SK-N-SH (cell line): ENCODE measurements around the gene CNFN. TPM values are rescaled to one million over a fixed set of nuclear protein-coding genes. Genes with fewer than 3 reads are reported as not detected.

Experiments
- CTCF ChIA-PET: fragments of 300-600, 350-600 bp; formaldehyde crosslinking; extraction: SDS; loops from one replicate; lab custom pipeline; 2021; lab: Yijun Ruan, JAX
- POLR2A ChIA-PET: fragments of 350-600 bp; sonication (Branson Sonifier 250); formaldehyde crosslinking; extraction: SDS; loops from one replicate; lab custom pipeline; 2020; ENCODE audit warnings: antibody characterized with exemption, inconsistent platforms; lab: Yijun Ruan, JAX
- DNase-seq: peaks from one replicate; pipeline ENCODE4 v3.0.0; 2012
- H2AFZ ChIP-seq: fragments of 200-600 bp; sonication (generic); 2 replicates; pipeline ENCODE4 v1.8.1; 2016; ENCODE audit warnings: antibody characterized with exemption, mild to moderate bottlenecking, low read depth
- H3F3A ChIP-seq: fragments of 200-600 bp; sonication (generic); replicated peaks from 2 replicates; pipeline ENCODE3; 2016; ENCODE audit warnings: antibody characterized with exemption, mild to moderate bottlenecking; ENCODE audit not compliant: insufficient read depth
- H3K27ac ChIP-seq, 2 experiments: fragments of 200-500 bp in 1 of 2; fragments of 200-600 bp in 1 of 2; sonication (Bioruptor generic) in 1 of 2; sonication (generic), shearing (Covaris generic) in 1 of 2; 2 replicates each; pipeline versions ENCODE4 v1.5.1 to v1.6.1; 2014 to 2016; ENCODE audit warnings: low read depth in 2 of 2, inconsistent platforms in 1 of 2, low read length in 1 of 2, mild to moderate bottlenecking in 1 of 2, mixed read lengths in 1 of 2
- H3K27me3 ChIP-seq: fragments of 200-600 bp; sonication (generic), shearing (Covaris generic); 2 replicates; pipeline ENCODE4 v1.6.1; 2016; ENCODE audit warnings: mixed run types; ENCODE audit not compliant: insufficient read depth
- H3K36me3 ChIP-seq, 2 experiments: fragments of 200-500 bp in 1 of 2; fragments of 200-600 bp in 1 of 2; sonication (Bioruptor generic) in 1 of 2; sonication (generic) in 1 of 2; replicated peaks in 1 of 2; 2 replicates each; pipeline versions ENCODE3 to v1.5.1; 2014 to 2016; ENCODE audit warnings: low read length in 1 of 2, mild to moderate bottlenecking in 1 of 2; ENCODE audit not compliant: insufficient read depth in 2 of 2, control insufficient read depth in 1 of 2
- H3K4me1 ChIP-seq, 2 experiments: fragments of 200-500 bp in 1 of 2; fragments of 200-600 bp in 1 of 2; sonication (Bioruptor generic) in 1 of 2; sonication (generic), shearing (Covaris generic) in 1 of 2; 2 replicates each; pipeline versions ENCODE4 v1.5.1 to v1.6.1; 2014 to 2016; ENCODE audit warnings: low read depth in 1 of 2, low read length in 1 of 2, mixed run types in 1 of 2; ENCODE audit not compliant: insufficient read depth in 2 of 2, control insufficient read depth in 1 of 2
- H3K4me2 ChIP-seq: fragments of 200-600 bp; sonication (generic), shearing (Covaris generic); 2 replicates; pipeline ENCODE4 v1.6.1; 2017; ENCODE audit warnings: mixed run types
- H3K4me3 ChIP-seq, 2 experiments: fragments of 200-500 bp in 1 of 2; fragments of 200-600 bp in 1 of 2; sonication (Bioruptor generic) in 1 of 2; sonication (generic), shearing (Covaris generic) in 1 of 2; 2 replicates each; pipeline versions ENCODE4 v1.5.1 to v1.8.1; 2014 to 2016; ENCODE audit warnings: low read depth in 2 of 2, inconsistent platforms in 1 of 2, low read length in 1 of 2, mild to moderate bottlenecking in 1 of 2, mixed read lengths in 1 of 2, moderate library complexity in 1 of 2
- H3K79me2 ChIP-seq: fragments of 200-600 bp; sonication (generic); 2 replicates; pipeline ENCODE4 v1.8.1; 2017; ENCODE audit warnings: mild to moderate bottlenecking; ENCODE audit not compliant: insufficient read depth
- H3K9ac ChIP-seq: fragments of 200-600 bp; sonication (generic); 2 replicates; pipeline ENCODE4 v1.6.1; 2017; ENCODE audit warnings: mixed run types
- H3K9me2 ChIP-seq: fragments of 200-600 bp; sonication (generic); 2 replicates; pipeline ENCODE4 v1.6.1; 2017; ENCODE audit warnings: mixed run types
- H3K9me3 ChIP-seq: fragments of 200-600 bp; sonication (generic); 2 replicates; pipeline ENCODE4 v1.6.1; 2017; ENCODE audit warnings: mixed run types, mild to moderate bottlenecking, moderate library complexity
- H4K20me1 ChIP-seq: fragments of 200-600 bp; sonication (generic); 2 replicates; pipeline ENCODE4 v1.6.1; 2017; ENCODE audit warnings: mild to moderate bottlenecking, mixed run types; ENCODE audit not compliant: insufficient read depth
- CHD2 ChIP-seq: fragments of 150-350 bp; IDR thresholded peaks from 2 replicates; pipeline ENCODE4 v1.6.1; 2018; ENCODE audit warnings: low read length; ENCODE audit not compliant: partially characterized antibody
- CTCF ChIP-seq: fragments of 200-600 bp; sonication (generic); IDR thresholded peaks from 2 replicates; pipeline ENCODE4 v1.6.1; 2017; ENCODE audit warnings: antibody characterized with exemption, mild to moderate bottlenecking, moderate library complexity
- EP300 ChIP-seq, 2 experiments: IDR thresholded peaks; 2 replicates each; pipeline versions ENCODE4 v1.4.0 to v1.6.1; 2012; ENCODE audit warnings: borderline replicate concordance in 1 of 2, low read depth in 1 of 2, low read length in 1 of 2
- FOXM1 ChIP-seq: IDR thresholded peaks from 2 replicates; pipeline ENCODE4 v1.4.0; 2012; ENCODE audit warnings: low read depth, mild to moderate bottlenecking
- GABPA ChIP-seq: IDR thresholded peaks from 2 replicates; pipeline ENCODE4 v1.4.0; 2012; ENCODE audit warnings: low read depth, mild to moderate bottlenecking
- JUND ChIP-seq: IDR thresholded peaks from 2 replicates; pipeline ENCODE4 v1.4.0; 2012
- MEF2A ChIP-seq: IDR thresholded peaks from 2 replicates; pipeline ENCODE4 v1.4.0; 2012; ENCODE audit warnings: low read depth, borderline replicate concordance
- MXI1 ChIP-seq: IDR thresholded peaks from 2 replicates; pipeline ENCODE4 v1.6.1; 2012; ENCODE audit warnings: mild to moderate bottlenecking, low read depth, low read length, improper control_type of control experiment
- NFIC ChIP-seq: IDR thresholded peaks from 2 replicates; pipeline ENCODE4 v1.4.0; 2012; ENCODE audit warnings: borderline replicate concordance
- POLR2AphosphoS5 ChIP-seq: IDR thresholded peaks from 2 replicates; pipeline ENCODE4 v1.6.1; 2012; ENCODE audit warnings: low read depth, low read length
- RCOR1 ChIP-seq: fragments of 150-350 bp; IDR thresholded peaks from 2 replicates; pipeline ENCODE4 v1.6.1; 2017; ENCODE audit warnings: antibody characterized with exemption, low read length
- RFX5 ChIP-seq: IDR thresholded peaks from 2 replicates; pipeline ENCODE4 v1.6.1; 2012; ENCODE audit warnings: mild to moderate bottlenecking, improper control_type of control experiment, low read length
- RXRA ChIP-seq: IDR thresholded peaks from 2 replicates; pipeline ENCODE4 v1.4.0; 2012; ENCODE audit warnings: low read depth, mild to moderate bottlenecking, borderline replicate concordance
- SIN3A ChIP-seq: IDR thresholded peaks from 2 replicates; pipeline ENCODE4 v1.6.1; 2012; ENCODE audit warnings: low read depth, mild to moderate bottlenecking, low read length, moderate library complexity, borderline replicate concordance
- TAF1 ChIP-seq: IDR thresholded peaks from 2 replicates; pipeline ENCODE4 v1.6.1; 2012; ENCODE audit warnings: low read depth, mild to moderate bottlenecking, low read length, moderate library complexity, borderline replicate concordance
- YY1 ChIP-seq: IDR thresholded peaks from 2 replicates; pipeline ENCODE4 v1.4.0; 2012; ENCODE audit warnings: low read depth, mild to moderate bottlenecking
- ZBTB33 ChIP-seq: IDR thresholded peaks from 2 replicates; pipeline ENCODE4 v1.4.0; 2012; ENCODE audit warnings: low read depth, borderline replicate concordance
- WGBS: methylation state at CpG from one replicate; pipeline ENCODE4 v1.1.6; 2017; ENCODE audit warnings: low lambda C conversion rate; 5-methylcytosine and 5-hydroxymethylcytosine counted together
- polyA plus RNA-seq, 3 experiments: library from polyadenylated mRNA; depleted of rRNA; stranded (reverse); fragments of >200 nt; gene quantifications; 2 replicates each; pipeline ENCODE4 v1.2.3, GENCODE V29; 2012
- TF ChIP-seq, protein P1 (sequence below): IDR thresholded peaks from 2 replicates; pipeline ENCODE4; 2012
- TF ChIP-seq, protein P2 (sequence below): IDR thresholded peaks from 2 replicates; pipeline ENCODE4 v1.4.0; 2012; ENCODE audit warnings: low read depth

CNFN gene
- polyA plus RNA-seq, 1 of the 3 experiments (the other 2 are of a cell fraction), result 4.5 TPM

GRCh38 chr19:42423462-42424344 lies 33.6 kb upstream of the CNFN start:
- Histone ChIP-seq H3K4me3 (peak overlapping the region; percentile 69 to 86), H2AFZ (peak overlapping the region; percentile 80), H3F3A (no peaks in the 10 kb centered on the region), H3K9ac (peak overlapping the region; percentile 61), H3K79me2 (no peaks in the 10 kb centered on the region), H3K27ac (peak overlapping the region; percentile 27 to 34; a peak in 1 of 4 replicates), H4K20me1 (no peaks in the 10 kb centered on the region), H3K4me2 (peak overlapping the region; percentile 94), H3K36me3 (no peaks in the 10 kb centered on the region), H3K4me1 (peaks cover 0 to 21% of the 10 kb centered on the region in 2 experiments; a peak in 1 of 4 replicates), H3K27me3 (no peaks in the 10 kb centered on the region), H3K9me2 (no peaks in the 10 kb centered on the region), H3K9me3 (no peaks in the 10 kb centered on the region)
- DNase-seq, result peak; percentile 98
- CTCF ChIA-PET, result interaction anchor here (0.6 to 2.3 kb wide), 8 partner anchors 9 to 27 kb away, joined by 3 to 14 read pairs (median 4); no protein-coding TSS in a partner anchor
- TF ChIP-seq CHD2 (peak; percentile 14), ZBTB33 (no peak), GABPA (0 out of 2 replicates have a peak, but pooled peaks have one; percentile 8), RFX5 (0 out of 2 replicates have a peak, but pooled peaks have one; percentile 49), RXRA (no peak)
- TF ChIP-seq, protein P1, sequence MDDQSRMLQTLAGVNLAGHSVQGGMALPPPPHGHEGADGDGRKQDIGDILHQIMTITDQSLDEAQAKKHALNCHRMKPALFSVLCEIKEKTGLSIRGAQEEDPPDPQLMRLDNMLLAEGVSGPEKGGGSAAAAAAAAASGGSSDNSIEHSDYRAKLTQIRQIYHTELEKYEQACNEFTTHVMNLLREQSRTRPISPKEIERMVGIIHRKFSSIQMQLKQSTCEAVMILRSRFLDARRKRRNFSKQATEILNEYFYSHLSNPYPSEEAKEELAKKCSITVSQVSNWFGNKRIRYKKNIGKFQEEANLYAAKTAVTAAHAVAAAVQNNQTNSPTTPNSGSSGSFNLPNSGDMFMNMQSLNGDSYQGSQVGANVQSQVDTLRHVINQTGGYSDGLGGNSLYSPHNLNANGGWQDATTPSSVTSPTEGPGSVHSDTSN, result peak; percentile 34
- TF ChIP-seq, protein P2, sequence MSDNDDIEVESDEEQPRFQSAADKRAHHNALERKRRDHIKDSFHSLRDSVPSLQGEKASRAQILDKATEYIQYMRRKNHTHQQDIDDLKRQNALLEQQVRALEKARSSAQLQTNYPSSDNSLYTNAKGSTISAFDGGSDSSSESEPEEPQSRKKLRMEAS, result peak; percentile 77
- POLR2A ChIA-PET, result interaction anchor here (0.5 kb wide), 1 partner anchor 121 kb away, joined by 3 read pairs; the partner anchor contains the start of gene PAFAH1B3
- WGBS, result 31% methylated on average over 49 of the region's 65 CpGs

- Histone ChIP-seq H2AFZ (peak overlapping the region; percentile 80), H3K27me3 (no peaks in the 10 kb centered on the region), H3K79me2 (no peaks in the 10 kb centered on the region), H4K20me1 (no peaks in the 10 kb centered on the region), H3K9me3 (no peaks in the 10 kb centered on the region), H3K9ac (peak overlapping the region; percentile 61), H3K9me2 (no peaks in the 10 kb centered on the region), H3K4me3 (peak overlapping the region; percentile 69 to 86), H3K4me2 (peak overlapping the region; percentile 94), H3K27ac (peak overlapping the region; percentile 25 to 27; a peak in 1 of 4 replicates), H3F3A (no peaks in the 10 kb centered on the region), H3K36me3 (no peaks in the 10 kb centered on the region), H3K4me1 (peaks cover 0 to 21% of the 10 kb centered on the region in 2 experiments; a peak in 1 of 4 replicates)
- ChIA-PET CTCF (interaction anchor here (0.6 to 2.3 kb wide), 5 partner anchors 10 to 22 kb away, joined by 3 to 14 read pairs (median 5); no protein-coding TSS in a partner anchor), POLR2A (interaction anchor here (0.5 kb wide), 1 partner anchor 121 kb away, joined by 3 read pairs; the partner anchor contains the start of gene PAFAH1B3)
- 32% methylated on average over 25 of the region's 38 CpGs for WGBS
- peak; percentile 85 for DNase-seq
- TF ChIP-seq RCOR1 (no peak), JUND (no peak), NFIC (no peak), MXI1 (peak; percentile 14; the same call in 1 of the 2 replicates), MEF2A (no peak), POLR2AphosphoS5 (0 out of 2 replicates have a peak, but pooled peaks have one; percentile 8), CTCF (no peak), TAF1 (no peak), EP300 (IDR thresholded peaks at IDR 0.05; ENCODE audit: borderline replicate concordance in 1 of 2, low read depth in 1 of 2, low read length in 1 of 2) (no peak), FOXM1 (no peak), SIN3A (0 out of 2 replicates have a peak, but pooled peaks have one; percentile 18), YY1 (no peak)
- TF ChIP-seq, protein P1, result no peak
These were observed 32.9 kb upstream of the CNFN start for GRCh38 chr19:42422901-42423461.
